Heart left ventricle (tissue), 16 donors: ENCODE results near the gene IL32. TPM values are rescaled to one million over a fixed set of nuclear protein-coding genes. Genes with fewer than 3 reads are reported as not detected.

Experiments
- ATAC-seq, 4 donors: fragments of 200-7000 bp; cut with Tn5 transposase; one replicate each; pipeline ENCODE4 v1.9.1; 2020 to 2022; ENCODE audit warnings: moderate library complexity in 4 of 4, mild to moderate bottlenecking in 3 of 4, moderate number of reproducible peaks in 1 of 4
- DNase-seq, 5 donors: peaks; one replicate each; pipeline ENCODE4 v3.0.0-alpha.2; 2020
- H3K27ac ChIP-seq, 12 donors: fragments of 200-600 bp; sonication (generic) in 4 of 12; one replicate each; pipeline versions ENCODE4 v1.5.0 to v1.8.0; 2016 to 2022; ENCODE audit warnings: mild to moderate bottlenecking in 2 of 12
- H3K27me3 ChIP-seq, 9 donors: fragments of 200-600 bp; sonication (generic) in 2 of 9; one replicate each; pipeline versions ENCODE4 v1.5.1 to v1.8.0; 2016 to 2022; ENCODE audit warnings: mild to moderate bottlenecking in 3 of 9
- H3K36me3 ChIP-seq, 9 donors: fragments of 200-600 bp; sonication (generic) in 2 of 9; one replicate each; pipeline versions ENCODE4 v1.5.0 to v1.8.0; 2018 to 2022; ENCODE audit warnings: mild to moderate bottlenecking in 2 of 9
- H3K4me1 ChIP-seq, 12 donors: fragments of 200-600 bp; sonication (generic) in 4 of 12; one replicate each; pipeline versions ENCODE4 v1.5.0 to v1.8.0; 2016 to 2022; ENCODE audit warnings: mild to moderate bottlenecking in 3 of 12
- H3K4me3 ChIP-seq, 12 donors: fragments of 200-600 bp; sonication (generic) in 4 of 12; one replicate each; pipeline versions ENCODE4 v1.5.0 to v1.8.0; 2017 to 2022; ENCODE audit warnings: mild to moderate bottlenecking in 9 of 12, moderate library complexity in 4 of 12
- H3K9me3 ChIP-seq, 12 donors: fragments of 200-600 bp; sonication (generic) in 4 of 12; one replicate each; pipeline versions ENCODE4 v1.5.0 to v1.8.0; 2016 to 2022; ENCODE audit warnings: mild to moderate bottlenecking in 1 of 12
- CTCF ChIP-seq, 12 donors: fragments of 200-600 bp; sonication (generic) in 4 of 12; IDR thresholded peaks; one replicate each; pipeline versions ENCODE4 v1.5.0 to v1.8.0; 2018 to 2022; ENCODE audit warnings: antibody characterized with exemption in 12 of 12, mild to moderate bottlenecking in 5 of 12
- POLR2A ChIP-seq, 2 donors: fragments of 450-650 bp; IDR thresholded peaks; one replicate each; pipeline ENCODE4 v1.6.1; 2017; ENCODE audit warnings: antibody characterized with exemption in 2 of 2, mild to moderate bottlenecking in 2 of 2, moderate library complexity in 2 of 2
- WGBS, 4 donors: extraction: QIAGEN DNeasy Blood & Tissue Kit in 2 of 4; methylation state at CpG; one replicate each; pipeline versions ENCODE4 v1.1.5 to v1.1.7; 2013 to 2018; 5-methylcytosine and 5-hydroxymethylcytosine counted together
- intact Hi-C, 10 donors: fragments of 100-400 bp; cut with DNase I; formaldehyde crosslinking; loops; one replicate each; pipeline versions ENCODE4 v1.11.1 to v1.14.2; 2022
- polyA plus RNA-seq, 2 donors: library from polyadenylated mRNA; stranded (reverse); fragments of 200-250 nt; gene quantifications; one replicate each; pipeline ENCODE4 v1.2.3, GENCODE V29; 2013
- total RNA-seq, 9 donors: library from RNA; depleted of rRNA in 2 of 9; stranded (reverse); fragments of >200 nt in 2 of 9; fragmentation: NEBNext Ultra II Directional in 3 of 9; extraction: Animal tissue kit (Norgen Biotek cat#: 25700) in 3 of 9; gene quantifications; one replicate each; pipeline versions ENCODE4 v1.1.0 to v1.2.4, GENCODE V29; 2016 to 2023
- donor health status: ischemic (EF 13 %, LVEDD 7.1; RV severe dilation, severe dysfunction).
- donor health status: healthy with polysubstance abuse.
- donor health status: DM: no; HTN: yes; CAD: no.
- donor health status: DM: no; HTN: no; CAD: no.
- donor health status: ischemic (EF 25% LVEDD 6.9; RV normal size, moderate dysfunction).
- donor health status: ischemic (EF 25% LVEDD 5.7; RV mildly dilated, moderate dysfunction).
- donor health status: healthy.
- donor health status: DM: yes; HTN: yes; CAD: no.
- donor health status: ischemic (EF 35%, LVEDD 5.7; RV mildly dilated, moderate dysfunction).
- donor health status: nonischemic (EF 11% LVEDD 7.7; RV severe dilation, severe dysfunction).
- donor health status: DM: yes; HTN: yes; CAD: no.
- donor health status: PGD.
- donor health status: ischemic (EF 29% LVEDD 5.4; RV normal size, mild dysfunction).
- donor health status: nonischemic (EF 23%, LVEDD 6.1; RV moderate dilation, normal function).

Gene IL32
- total and polyA plus RNA-seq, 11 donors, result 20.6 to 241 (median 59.2) TPM

GRCh38 chr16:3020604-3021448 is 44.6 kb upstream of the IL32 start:
- Histone ChIP-seq H3K9me3 (no peaks in the 10 kb centered on the region), H3K4me1 (peaks cover 13 to 62% (median 44%) of the 10 kb centered on the region in 12 donors), H3K36me3 (peaks cover 0 to 6% (median 4%) of the 10 kb centered on the region in 9 donors), H3K27ac (peak overlapping the region; percentile 31 to 100 (median 96)), H3K4me3 (peak overlapping the region; percentile 35 to 99 (median 76)), H3K27me3 (peaks cover 6 to 21% (median 14%) of the 10 kb centered on the region in 9 donors)
- intact Hi-C loops, result loop anchor here in 1 of 10 donors (1.0 kb wide), 1 partner anchor 17 kb away; no protein-coding TSS in a partner anchor
- ATAC-seq, result peak; percentile 15 to 51 (median 38)
- 1 to 3% (median 1%) methylated on average over 29 to 57 of the region's 57 CpGs for WGBS, 4 donors
- peak; percentile 82 to 91 (median 87) for DNase-seq
- TF ChIP-seq CTCF (IDR thresholded peaks at IDR 0.05) (peak in 2 of 12 donors; percentile 2 to 3), POLR2A (IDR thresholded peaks at IDR 0.05) (no peak)

GRCh38 chr16:3021449-3022207 is 43.8 kb upstream of the IL32 start:
- Histone ChIP-seq H3K27me3 (peaks cover 6 to 21% (median 14%) of the 10 kb centered on the region in 9 donors), H3K9me3 (no peaks in the 10 kb centered on the region), H3K27ac (peak overlapping the region; percentile 31 to 100 (median 96)), H3K4me3 (peak overlapping the region; percentile 35 to 99 (median 76)), H3K36me3 (peaks cover 0 to 14% (median 11%) of the 10 kb centered on the region in 9 donors), H3K4me1 (peaks cover 13 to 62% (median 44%) of the 10 kb centered on the region in 12 donors)
- DNase-seq (peak; percentile 88 to 91 (median 89)), ATAC-seq (peak; percentile 30 to 64 (median 48))
- peak in 9 of 12 donors; percentile 23 to 64 (median 42) for TF ChIP-seq CTCF (IDR thresholded peaks at IDR 0.05)
- no peak for TF ChIP-seq POLR2A (IDR thresholded peaks at IDR 0.05)
- intact Hi-C loops, result no loop called here
- WGBS, 4 donors, result 15 to 27% (median 24%) methylated on average over 19 to 25 of the region's 25 CpGs

GRCh38 chr16:3022208-3022683 is 43.2 kb upstream of the IL32 start:
- Histone ChIP-seq H3K36me3 (peaks cover 0 to 20% (median 17%) of the 10 kb centered on the region in 9 donors), H3K4me3 (peak overlapping the region in 11 of 12 donors; percentile 56 to 99 (median 78)), H3K27ac (peak overlapping the region; percentile 82 to 100 (median 96)), H3K27me3 (peaks cover 6 to 17% (median 14%) of the 10 kb centered on the region in 9 donors), H3K9me3 (no peaks in the 10 kb centered on the region), H3K4me1 (peaks cover 13 to 62% (median 44%) of the 10 kb centered on the region in 12 donors)
- ATAC-seq (peak in 3 of 4 donors; percentile 35 to 62 (median 54)), DNase-seq (peak; percentile 89 to 94 (median 91))
- TF ChIP-seq POLR2A (IDR thresholded peaks at IDR 0.05) (no peak), CTCF (IDR thresholded peaks at IDR 0.05) (peak in 1 of 12 donors; percentile 4)
- intact Hi-C loops, result no loop called here
- WGBS, 4 donors, result 9 to 18% (median 14%) methylated on average over 8 of the region's 8 CpGs
